ENCODE data around the gene PSG1.
"Not testable (repeated sequence)": the region's sequence is repeated elsewhere in the genome, so short reads cannot be mapped to it uniquely, and the experiment has no call there.

The PSG1 gene

DNA sequence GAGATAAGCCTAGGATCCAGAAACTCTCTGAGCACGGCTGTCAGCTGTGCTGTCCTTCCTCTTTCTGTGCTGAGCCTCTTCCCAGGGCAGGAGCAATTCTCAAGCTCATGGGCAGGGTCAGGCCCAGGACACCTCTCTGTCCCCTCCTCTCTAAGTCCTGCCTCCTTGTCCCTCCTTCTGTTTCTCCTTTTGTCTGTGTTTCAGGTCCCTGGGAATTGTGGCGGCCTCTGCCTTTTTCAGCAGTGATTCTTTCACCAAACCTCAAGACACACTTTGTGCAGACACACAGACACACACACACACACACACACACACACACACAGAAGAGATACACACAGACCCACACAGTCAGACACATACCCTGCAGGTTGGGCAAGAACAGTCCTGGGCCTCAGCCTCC lies at the start of gene PSG1:
PSG1 (minus strand) TSS at position 101 of the 400 bp plus-strand sequence. CDS start 132 bp downstream, outside the sequence.
- no peak for FAIRE-seq

DNA sequence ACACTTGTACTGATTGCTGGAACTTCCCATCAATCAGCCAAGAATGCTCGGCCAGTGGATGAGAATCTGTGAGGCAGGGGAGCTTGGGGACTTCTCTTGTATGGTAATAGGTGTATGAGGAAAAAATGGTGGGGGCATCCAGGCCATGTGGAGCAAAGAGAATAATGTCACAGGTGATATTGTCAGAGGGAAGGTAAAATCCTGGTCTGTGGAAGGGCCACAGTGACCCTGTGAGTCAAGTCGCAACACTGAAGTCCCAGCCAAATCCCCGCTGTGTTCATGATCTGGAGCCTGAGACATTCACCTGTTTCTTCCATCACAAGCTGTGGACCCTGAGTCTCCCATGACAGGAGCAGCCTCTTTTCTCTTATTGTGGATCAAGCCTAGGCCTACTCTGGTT lies 49.4 kb upstream of the PSG1 start:
- no peak for FAIRE-seq

DNA sequence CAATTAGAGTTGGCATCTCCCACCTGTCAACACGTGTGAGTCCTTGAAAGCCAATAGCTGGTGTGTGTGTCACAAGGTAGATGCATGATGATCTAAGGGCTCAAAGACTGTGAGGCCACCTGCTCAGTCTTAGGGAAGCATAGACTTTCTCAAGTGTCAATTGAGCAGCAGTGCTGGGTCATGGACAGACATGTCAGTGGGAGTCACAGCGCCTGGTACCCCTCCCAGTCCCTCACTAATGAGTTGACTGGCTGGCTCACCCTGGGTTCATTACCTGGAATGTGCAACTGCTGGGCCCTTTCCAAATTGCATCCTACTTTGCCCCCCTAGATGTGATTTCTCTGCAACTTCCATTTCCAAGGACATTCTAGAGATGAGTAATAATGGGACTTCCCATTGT lies 47.3 kb upstream of the PSG1 start:
- FAIRE-seq, result no peak

DNA sequence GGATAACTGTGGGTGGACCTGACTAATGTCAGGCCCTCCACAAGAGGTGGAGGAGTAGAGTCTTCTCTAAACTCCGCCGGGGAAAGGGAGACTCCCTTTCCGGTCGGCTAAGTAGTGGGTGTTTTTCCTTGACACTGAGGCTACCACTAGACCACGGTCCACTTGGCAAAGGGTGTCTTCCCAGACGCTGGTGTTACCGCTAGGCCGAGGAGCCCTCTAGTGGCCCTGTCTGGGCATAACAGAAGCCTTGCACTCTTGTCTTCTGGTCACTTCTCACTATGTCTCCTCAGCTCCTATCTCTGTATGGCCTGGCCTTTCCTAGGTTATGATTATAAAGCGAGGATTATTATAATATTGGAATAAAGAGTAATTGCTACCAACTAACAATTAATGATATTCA lies 43.6 kb upstream of the PSG1 start:
- FAIRE-seq, result not testable (repeated sequence)

DNA sequence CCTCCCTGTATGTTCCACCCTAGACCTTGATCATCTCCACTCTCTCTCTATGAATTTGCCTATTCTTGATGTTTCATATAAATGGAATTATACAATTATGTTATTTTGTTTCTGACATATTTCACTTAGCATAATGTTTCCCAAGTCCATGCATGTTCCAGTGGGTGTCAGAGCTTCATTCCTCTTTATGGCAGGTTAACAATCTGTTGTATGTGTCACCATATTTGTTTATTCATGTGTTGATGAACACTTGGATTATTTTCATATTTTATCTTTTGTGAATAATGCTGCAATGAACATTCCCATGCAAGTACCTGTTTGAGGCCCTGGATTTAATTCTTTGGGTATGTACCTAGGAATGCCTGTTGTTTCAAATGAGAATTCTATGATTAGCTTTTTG lies 41.5 kb upstream of the PSG1 start:
- not testable (repeated sequence) for FAIRE-seq

DNA sequence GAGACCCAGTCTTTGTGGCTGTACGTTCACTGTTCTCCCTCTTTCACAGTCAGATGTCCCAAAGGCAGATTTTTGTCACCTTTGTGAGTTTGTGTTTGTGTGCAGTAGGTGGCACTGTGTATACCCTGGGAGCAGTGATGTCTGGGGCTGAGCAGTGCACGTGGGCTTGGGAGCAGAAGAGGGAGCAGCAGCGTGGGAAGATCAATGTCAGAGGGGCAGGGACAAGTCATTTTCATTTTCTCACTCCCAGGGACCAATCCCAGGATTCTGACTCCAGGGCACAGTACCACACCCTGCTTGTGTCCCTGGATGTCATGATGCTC lies 40.2 kb upstream of the PSG1 start:
- FAIRE-seq, result no peak

DNA sequence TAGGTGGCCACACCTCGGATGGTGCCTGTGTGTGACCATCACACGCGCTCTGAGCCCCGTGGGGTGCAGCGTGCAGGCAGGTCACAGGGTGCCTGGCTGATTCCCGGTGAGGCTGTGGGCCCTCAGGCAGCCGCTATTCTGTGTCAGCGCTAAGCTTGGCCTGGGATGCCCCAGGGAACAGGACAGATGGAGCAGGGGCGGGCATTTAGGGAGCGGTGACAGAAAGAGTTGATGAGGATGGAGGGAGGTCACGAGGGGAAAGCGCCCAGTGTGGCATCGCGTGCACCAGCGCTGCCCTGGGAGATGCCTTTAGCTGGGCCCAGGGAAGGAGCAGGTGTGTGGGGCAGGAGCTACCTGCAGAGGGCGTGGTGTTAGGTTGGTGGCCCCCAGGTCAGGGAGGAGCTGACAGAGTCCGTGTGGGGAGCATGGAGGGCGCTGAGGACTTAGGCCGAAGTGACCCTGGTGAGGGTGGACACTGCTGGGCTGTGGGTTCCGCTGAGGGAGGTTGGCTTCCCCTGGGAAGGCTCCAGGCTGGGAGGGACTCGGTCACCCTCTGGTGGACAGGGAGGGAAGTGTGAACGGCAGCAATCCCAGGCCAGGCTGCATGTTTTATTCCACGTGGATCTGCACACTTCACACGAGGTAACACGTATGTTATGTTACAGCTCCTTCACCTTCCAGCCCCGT lies 39.7 kb upstream of the PSG1 start:
- not testable (repeated sequence) for FAIRE-seq

DNA sequence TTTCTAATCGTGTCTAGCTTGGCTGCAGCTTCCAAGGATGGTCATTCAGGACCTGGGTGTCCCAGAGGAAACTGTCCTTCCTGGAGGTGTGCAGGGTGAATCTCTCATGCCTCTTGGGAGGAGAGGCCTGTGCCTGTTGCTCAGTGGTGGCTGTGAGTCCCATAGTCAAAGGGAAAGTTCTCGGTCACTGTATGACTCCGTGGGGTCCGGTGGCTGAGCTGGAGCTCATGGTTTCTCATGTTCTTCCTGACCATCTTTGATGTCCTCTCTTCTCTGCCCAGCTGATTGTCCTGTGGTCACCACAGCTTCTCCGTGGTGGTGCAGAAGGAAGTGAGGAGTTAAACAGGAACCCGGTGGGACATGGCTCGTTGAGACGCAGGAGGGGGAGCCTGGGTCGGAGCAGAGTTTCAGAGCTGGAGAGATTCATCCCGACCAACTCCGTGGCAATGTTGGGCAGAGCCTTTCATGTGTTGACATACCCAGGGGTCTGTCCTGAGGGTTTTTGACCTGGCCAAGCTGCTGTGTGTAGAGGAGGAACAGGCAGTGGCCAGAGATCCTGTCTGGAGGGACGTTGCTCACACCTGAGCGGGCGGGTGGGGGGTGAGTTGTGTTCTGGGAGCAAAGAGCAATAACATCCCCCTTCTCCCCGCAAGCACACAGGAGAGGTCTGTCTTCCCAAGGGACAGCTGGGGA lies 39.0 kb upstream of the PSG1 start:
- FAIRE-seq, result not testable (repeated sequence)

DNA sequence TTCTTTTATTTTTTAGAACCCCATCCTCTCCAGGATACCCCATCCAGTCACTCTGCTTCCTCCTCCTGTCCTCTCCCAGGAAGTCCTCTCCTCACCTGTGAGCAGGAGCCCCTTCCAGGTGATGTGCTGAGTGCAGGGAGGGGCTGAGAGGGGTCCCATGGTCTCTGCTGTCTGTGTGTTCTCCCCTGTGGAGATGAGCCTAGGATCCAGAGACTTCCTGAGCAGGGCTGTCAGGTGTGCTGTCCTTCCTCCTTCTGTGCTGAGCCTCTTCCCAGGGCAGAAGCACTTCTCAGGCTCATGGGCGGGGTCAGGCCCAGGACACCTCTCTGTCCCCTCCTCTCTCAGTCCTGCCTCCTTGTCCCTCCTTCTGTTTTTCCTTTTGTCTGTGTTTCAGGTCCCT lies 38.1 kb upstream of the PSG1 start, which contains the start of gene PSG6:
PSG6 (minus strand) TSS at position 261 of the 400 bp plus-strand sequence; CDS start at position 159, 102 bp downstream.
- not testable (repeated sequence) for FAIRE-seq

DNA sequence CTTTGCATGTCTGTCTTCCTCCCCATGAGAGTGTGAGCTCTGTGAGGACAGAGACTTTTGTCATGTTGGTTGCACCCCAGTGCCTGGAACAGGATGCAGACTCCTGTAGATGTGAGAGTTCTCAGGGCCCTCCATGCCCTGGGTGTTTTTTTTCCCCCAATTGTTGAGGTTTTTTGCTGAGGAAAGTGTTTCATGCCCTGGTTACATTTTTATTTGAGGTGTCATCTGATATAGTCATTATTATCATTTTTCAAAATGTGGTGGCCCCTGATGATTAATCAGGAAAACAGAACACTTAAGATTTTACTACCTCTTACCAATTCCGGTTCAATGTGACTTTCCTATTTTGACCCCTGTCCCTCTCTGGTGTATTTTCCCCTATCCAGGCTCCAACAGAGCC lies 37.4 kb upstream of the PSG1 start:
- FAIRE-seq, result not testable (repeated sequence)

DNA sequence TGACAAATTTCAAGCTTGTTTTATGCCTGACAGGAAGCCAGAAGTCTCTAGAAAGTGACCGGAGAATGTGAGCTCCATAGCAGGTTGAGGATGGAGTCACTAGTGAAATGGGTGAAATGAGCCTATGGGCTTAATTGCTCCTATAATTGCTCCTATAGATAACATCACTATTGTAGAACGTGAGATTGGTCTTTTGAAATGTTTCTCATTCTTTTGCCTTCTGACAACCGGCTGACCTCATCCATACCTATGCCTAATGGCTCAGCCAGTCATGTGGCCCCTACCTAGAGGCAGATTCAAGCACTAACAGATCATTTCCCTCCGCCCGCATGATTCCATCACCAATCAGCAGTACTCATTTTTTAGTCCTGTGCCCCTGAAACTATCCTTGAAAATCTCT lies 34.0 kb upstream of the PSG1 start:
- not testable (repeated sequence) for FAIRE-seq

DNA sequence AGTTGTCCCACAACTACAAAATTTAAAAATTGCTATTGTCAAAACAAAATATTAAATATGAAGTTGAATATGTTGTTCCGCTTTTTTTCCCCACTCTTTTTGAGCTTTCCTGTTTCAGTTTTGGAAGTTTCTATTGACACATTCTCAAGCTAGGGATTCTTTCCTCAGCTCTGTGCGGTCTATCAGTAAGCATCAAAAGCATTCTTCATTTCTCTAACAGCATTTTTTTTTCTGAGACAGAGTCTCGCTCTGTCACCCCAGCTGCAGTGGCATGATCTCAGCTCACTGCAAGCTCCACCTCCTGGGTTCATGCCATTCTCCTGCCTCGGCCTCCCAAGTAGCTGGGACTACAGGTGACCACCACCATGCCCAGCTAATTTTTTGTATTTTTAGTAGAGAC lies 33.4 kb upstream of the PSG1 start:
- not testable (repeated sequence) for FAIRE-seq

DNA sequence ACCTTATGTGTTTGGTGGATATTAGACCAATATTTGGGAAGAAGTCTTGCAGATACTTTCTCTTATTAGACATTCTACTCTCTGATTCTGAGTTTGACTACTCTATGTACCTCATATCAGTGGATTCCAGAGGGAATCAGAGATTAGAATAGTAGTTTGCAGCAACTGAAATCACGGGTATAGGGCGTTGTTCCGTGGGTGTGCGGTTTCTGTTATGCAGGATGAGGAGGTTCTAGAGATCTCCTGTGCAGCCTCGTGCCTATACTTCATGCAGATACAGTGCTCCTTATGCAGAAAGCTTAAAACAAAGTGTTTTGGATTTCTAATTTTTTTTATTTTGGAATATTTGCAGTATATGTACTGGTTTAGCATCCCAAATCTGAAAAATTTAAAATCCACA lies 32.2 kb upstream of the PSG1 start:
- FAIRE-seq, result not testable (repeated sequence)

DNA sequence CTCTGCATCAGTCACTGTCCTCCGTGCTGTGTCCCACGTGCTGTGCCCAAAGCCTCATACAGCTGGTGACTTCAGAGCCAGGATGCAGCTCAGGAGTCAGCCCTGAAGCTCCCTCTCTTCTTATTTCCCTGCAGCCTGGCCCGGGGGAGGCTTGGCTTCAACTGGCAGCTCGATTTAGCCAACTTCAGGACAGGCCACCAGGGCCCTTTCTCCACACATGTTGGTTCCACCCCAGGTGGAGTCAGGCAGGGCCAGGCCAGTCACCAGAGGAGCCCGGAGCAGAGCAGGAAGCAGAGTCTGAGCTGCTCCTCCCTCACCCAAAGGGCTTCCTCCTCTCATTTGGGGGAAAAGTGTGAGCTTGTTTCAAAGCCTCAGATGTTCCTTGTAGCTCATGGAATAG lies 26.6 kb upstream of the PSG1 start:
- FAIRE-seq, result not testable (repeated sequence)

DNA sequence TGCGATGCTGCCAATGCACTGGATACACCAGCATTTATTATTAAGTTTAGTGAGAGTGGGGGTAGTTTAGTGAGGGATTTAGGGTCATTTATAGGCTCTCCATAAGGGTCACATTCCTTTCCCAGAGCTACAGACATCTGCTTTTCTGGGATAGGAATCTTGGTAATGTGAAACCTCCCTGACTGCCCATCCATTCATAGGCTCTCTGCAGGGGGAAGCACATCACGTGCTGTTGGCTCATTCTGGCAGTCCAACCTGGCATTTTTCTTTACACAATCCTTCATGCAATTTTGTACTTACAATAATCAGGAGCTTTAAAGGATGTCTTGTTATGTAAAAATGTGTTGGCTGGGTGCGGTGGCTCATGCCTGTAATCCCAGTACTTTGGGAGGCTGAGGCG lies 21.0 kb upstream of the PSG1 start:
- not testable (repeated sequence) for FAIRE-seq

DNA sequence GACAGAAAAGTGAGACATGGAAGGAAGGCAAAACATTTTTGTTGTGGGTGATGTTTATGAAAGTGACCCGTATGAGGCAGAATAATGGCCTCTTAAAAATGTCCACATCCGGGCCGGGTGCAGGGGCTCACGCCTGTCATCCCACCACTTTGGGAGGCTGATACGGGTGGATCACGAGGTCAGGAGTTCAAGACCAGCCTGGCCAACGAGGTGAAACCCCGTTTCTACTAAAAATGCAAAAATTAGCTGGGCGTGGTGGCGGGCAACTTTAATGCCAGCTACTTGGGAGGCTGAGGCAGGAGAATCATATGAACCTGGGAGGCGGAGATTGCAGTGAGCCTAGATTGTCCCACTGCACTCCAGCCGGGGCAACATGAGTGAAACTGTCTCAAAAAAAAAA lies 20.2 kb upstream of the PSG1 start:
- FAIRE-seq, result not testable (repeated sequence)

DNA sequence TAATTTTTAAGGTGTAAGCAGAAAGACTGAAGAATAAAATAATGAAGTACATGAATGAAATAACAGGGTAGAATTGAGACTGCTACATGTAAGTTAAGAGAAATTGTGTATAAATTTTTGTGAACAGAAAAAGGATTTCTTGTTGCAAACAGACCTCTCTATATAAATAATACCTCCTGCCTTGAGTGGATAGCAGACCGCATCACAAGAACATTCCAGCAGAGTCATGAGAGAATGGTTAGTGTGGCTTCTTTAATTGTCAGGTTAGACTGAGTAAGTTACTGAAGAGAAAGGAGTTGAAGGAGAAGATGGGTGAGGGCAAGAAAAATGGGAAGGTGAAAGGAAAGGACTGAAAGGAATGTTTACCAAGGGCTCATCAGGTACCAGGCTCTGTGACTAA lies 19.6 kb upstream of the PSG1 start:
- not testable (repeated sequence) for FAIRE-seq

DNA sequence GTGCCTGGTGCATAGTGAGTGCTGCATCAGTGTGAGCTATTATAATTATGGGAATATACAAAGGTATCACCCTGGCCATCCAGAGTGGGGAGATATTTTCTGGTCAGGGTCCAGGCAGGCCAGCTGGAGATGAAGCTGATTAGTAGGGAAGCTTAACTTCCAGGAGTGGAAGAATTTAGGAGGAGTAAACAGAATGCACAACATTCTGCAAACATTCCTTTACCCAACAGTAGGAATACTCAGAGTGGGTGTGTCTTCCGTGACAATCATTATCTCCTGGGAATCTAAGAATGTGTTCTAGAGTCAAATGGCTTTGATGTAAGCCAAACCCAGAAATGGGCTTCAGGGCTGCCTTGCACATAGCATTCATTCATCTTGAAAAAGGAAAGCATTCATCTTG lies 19.1 kb upstream of the PSG1 start:
- not testable (repeated sequence) for FAIRE-seq

DNA sequence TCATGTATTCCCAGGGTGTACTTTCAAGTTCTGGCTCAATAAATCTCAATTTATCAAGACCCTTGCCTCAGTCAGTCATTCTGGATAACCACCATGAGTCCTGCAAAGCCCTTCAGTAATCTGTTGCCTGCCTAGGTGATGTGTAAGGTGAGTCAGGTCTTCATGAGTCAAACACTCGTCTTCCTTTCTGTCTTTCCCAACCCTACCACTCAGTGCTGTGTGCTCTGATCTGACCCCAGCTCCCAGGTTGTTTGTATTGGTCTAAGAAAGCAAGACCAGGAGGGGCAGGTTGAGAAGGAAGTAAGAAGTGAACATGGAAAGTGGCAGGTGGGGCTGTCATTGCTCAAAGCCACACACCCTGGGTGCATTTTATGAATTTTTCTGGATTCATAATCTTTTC lies 18.2 kb upstream of the PSG1 start:
- not testable (repeated sequence) for FAIRE-seq

DNA sequence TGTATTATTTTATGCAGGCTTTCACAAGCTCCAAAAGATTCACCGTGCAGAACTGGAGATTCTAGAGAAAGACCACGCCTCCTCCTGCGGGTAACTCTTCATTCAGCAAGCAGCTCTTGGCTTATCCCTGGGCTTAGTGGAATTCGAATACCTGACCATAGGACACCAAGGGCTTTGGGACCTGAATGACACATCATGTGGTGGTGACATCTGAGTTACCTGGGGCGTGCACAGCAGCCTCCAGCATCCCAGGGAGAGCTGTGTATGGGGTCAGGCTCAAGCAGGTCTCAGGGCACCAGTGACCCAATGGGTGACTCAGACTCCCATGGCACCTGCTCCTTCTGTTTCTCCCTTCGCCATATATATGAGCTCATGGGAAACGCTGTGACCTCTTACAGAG lies 10.9 kb upstream of the PSG1 start:
- not testable (repeated sequence) for FAIRE-seq

DNA sequence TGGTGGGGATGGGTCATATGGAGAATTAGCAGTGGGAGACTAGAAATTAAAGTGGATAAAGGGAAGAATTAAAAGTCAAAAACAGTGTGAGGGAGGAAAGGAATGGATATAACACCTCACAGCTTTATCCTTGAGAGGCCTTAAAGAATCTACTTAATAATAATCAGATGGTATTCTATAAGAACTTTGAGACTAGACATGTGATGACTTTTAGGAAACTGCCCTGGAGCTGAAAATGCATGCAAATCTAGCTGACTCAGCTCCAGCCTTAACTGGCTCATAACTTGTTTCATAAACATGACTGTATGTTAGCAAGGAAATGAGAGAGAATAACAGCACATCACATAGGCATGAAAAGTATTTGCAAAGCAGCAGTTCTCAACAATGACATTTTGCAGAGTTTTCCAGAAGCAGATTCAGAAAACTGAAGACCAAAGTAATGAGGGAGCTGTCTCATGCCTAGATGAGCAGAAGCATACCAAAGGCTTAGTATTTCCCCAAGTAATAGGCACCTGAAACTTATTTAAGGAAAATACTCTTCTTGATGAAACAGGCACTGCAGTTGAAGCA lies 8.4 kb upstream of the PSG1 start:
- not testable (repeated sequence) for FAIRE-seq

DNA sequence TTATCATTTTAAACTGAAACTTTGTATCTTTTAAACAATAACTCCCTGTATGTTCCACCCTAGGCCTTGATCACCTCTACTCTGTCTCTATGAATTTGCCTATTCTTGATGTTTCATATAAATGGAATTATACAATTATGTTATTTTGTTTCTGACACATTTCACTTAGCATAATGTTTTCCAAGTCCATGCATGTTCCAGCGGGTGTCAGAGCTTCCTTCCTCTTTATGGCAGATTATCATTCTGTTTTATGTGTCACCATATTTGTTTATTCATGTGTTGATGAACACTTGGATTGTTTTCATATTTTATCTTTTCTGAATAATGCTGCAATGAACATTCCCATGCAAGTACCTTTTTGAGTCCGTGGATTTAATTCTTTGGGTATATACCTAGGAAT lies 3.2 kb upstream of the PSG1 start:
- FAIRE-seq, result not testable (repeated sequence)

DNA sequence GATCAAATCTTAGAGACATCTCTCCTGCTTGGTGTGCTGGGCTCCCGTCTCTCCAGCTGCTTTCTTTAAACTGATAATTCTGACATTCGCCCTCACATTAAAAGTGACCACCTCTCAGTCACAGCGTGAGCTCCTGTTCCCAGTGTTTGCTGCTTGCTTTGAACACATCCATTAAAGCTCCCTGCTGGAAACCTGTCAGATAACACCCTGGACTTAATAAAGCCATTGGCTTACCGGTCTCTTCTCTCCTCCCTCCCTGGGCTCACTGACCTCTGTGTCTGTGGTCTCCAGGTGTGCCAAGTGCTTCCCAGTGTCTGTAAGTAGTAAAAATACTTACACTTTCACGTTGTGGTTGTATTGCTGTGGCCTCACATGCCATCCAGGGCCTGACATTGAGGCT lies 2.5 kb upstream of the PSG1 start:
- FAIRE-seq, result not testable (repeated sequence)

DNA sequence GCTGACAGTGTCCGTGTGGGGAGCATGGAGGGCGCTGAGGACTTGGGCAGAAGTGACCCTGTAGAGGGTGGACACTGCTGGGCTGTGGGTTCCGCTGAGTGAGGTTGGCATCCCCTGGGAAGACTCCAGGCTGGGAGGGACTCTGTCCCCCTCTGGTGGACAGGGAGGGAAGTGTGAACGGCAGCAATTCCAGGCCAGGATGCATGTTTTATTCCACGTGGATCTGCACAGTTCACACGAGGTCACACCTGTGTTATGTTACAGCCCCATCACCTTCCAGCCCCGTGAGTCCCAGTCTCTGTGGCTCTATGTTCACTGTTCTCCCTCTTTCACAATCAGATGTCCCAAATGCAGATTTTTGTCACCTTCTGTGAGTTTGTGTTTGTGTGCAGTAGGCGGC lies 1.8 kb upstream of the PSG1 start:
- FAIRE-seq, result not testable (repeated sequence)
